ENCODE data around the gene COL27A1.

COL27A1 gene

DNA sequence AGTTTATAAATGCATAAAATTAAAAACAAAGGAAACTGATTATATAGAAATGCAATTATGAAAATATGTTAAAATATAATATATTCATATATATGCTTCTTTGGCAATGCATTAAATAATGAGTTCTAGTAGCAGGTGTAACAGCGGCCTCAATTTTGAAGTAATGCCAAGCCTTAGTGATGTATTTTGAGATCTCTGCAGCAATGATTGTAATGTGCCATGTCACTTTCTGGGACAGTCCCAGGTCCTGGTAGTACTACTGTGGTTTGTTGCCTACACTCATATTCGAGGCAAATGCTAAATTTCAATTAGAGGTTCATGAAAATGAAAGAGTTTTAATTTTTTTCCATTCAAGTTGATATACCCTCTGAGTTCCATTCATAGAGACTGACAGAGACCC, 91.7 kb downstream of the COL27A1 start:
- H2AFZ ChIP-seq (ENCODE audit: low read depth, low read length) = no peak overlapping the region
- TF ChIP-seq, protein P1, sequence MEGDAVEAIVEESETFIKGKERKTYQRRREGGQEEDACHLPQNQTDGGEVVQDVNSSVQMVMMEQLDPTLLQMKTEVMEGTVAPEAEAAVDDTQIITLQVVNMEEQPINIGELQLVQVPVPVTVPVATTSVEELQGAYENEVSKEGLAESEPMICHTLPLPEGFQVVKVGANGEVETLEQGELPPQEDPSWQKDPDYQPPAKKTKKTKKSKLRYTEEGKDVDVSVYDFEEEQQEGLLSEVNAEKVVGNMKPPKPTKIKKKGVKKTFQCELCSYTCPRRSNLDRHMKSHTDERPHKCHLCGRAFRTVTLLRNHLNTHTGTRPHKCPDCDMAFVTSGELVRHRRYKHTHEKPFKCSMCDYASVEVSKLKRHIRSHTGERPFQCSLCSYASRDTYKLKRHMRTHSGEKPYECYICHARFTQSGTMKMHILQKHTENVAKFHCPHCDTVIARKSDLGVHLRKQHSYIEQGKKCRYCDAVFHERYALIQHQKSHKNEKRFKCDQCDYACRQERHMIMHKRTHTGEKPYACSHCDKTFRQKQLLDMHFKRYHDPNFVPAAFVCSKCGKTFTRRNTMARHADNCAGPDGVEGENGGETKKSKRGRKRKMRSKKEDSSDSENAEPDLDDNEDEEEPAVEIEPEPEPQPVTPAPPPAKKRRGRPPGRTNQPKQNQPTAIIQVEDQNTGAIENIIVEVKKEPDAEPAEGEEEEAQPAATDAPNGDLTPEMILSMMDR (IDR thresholded peaks at IDR 0.05; ENCODE audit: borderline replicate concordance, extremely low read depth, low read length, poor library complexity, severe bottlenecking) = no peak
- TF ChIP-seq EZH2 (IDR thresholded peaks at IDR 0.05; ENCODE audit: borderline replicate concordance, low read depth, low read length, severe bottlenecking) = no peak
- no peaks in the 10 kb centered on the region for H3K36me3 ChIP-seq (ENCODE audit: insufficient read depth, low read length)
- no peaks in the 10 kb centered on the region for H3K9me3 ChIP-seq (ENCODE audit: insufficient read depth, low read length, severe bottlenecking)
- H3K4me1 ChIP-seq (ENCODE audit: insufficient read depth, low read length) = no peaks in the 10 kb centered on the region
- H3K4me2 ChIP-seq (ENCODE audit: insufficient read depth, low read length) = no peak overlapping the region
- no peak for ATAC-seq (ENCODE audit: insufficient read depth, low read depth)
- H3K27ac ChIP-seq (ENCODE audit: low read length) = no peak overlapping the region
- H3K4me3 ChIP-seq (ENCODE audit: low read depth in 1 of 2, low read length in 2 of 2) = no peak overlapping the region
- no peaks in the 10 kb centered on the region for H3K27me3 ChIP-seq (ENCODE audit: insufficient read depth, low read length, poor library complexity)
- no peaks in the 10 kb centered on the region for H3K79me2 ChIP-seq (ENCODE audit: insufficient read depth, low read length)
- no peaks in the 10 kb centered on the region for H4K20me1 ChIP-seq (ENCODE audit: insufficient read depth, low read length)
- no peak overlapping the region for H3K9ac ChIP-seq (ENCODE audit: low read depth, low read length)
- DNase-seq = no peak

DNA sequence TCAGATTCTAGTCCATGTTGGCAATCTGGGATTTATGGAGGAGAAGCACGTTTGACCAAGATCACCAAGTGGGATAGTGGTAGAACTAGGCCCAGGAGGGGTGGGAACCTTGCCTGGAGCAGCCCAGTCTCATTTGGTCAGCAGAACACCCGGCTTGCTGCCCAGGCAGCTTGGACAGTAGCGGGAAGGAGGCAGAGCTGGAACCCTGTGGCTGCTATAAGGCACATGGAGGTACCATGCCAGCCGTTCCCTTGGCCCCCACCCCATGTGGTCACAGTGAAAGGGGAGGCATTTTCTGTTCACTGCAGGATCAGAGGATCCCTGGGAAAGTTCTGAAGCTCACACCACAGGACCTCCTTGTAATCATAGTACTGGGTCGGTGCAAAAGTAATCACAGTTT, 92.2 kb downstream of the COL27A1 start:
- Histone ChIP-seq H4K20me1 (ENCODE audit: insufficient read depth, low read length) (no peaks in the 10 kb centered on the region), H3K4me2 (ENCODE audit: insufficient read depth, low read length) (no peak overlapping the region), H3K9me3 (ENCODE audit: insufficient read depth, low read length, severe bottlenecking) (no peaks in the 10 kb centered on the region), H3K79me2 (ENCODE audit: insufficient read depth, low read length) (no peaks in the 10 kb centered on the region), H3K27me3 (ENCODE audit: insufficient read depth, low read length, poor library complexity) (no peaks in the 10 kb centered on the region), H2AFZ (ENCODE audit: low read depth, low read length) (no peak overlapping the region), H3K9ac (ENCODE audit: low read depth, low read length) (no peak overlapping the region), H3K4me1 (ENCODE audit: insufficient read depth, low read length) (no peaks in the 10 kb centered on the region), H3K36me3 (ENCODE audit: insufficient read depth, low read length) (no peaks in the 10 kb centered on the region), H3K4me3 (ENCODE audit: low read depth in 1 of 2, low read length in 2 of 2) (no peak overlapping the region), H3K27ac (ENCODE audit: low read length) (no peak overlapping the region)
- DNase-seq (no peak), ATAC-seq (ENCODE audit: insufficient read depth, low read depth) (no peak)
- TF ChIP-seq, protein P1 (IDR thresholded peaks at IDR 0.05; ENCODE audit: borderline replicate concordance, extremely low read depth, low read length, poor library complexity, severe bottlenecking) = no peak
- TF ChIP-seq EZH2 (IDR thresholded peaks at IDR 0.05; ENCODE audit: borderline replicate concordance, low read depth, low read length, severe bottlenecking) = no peak

DNA sequence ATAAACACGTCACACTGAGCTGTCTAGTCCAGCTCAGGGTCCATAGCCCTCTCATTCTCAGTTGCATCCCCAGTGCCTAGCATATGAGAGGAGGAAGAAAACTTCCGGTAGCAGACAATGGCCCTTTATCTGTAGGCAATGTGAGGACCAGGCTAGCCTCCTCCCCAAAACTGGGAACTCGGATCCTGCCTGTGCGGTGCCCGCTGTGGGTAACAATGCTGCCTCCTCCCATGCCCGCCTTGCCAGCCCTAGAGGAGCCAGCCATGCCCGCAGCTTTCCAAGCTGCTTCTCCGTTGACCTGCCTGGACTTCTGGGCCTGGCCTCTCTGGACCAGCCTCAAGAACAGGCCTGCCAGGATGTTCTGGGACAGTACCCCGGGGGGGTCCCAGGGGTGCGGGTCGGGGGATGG, 93.0 kb downstream of the COL27A1 start:
- Histone ChIP-seq H3K9me3 (ENCODE audit: insufficient read depth, low read length, severe bottlenecking) (no peaks in the 10 kb centered on the region), H3K4me3 (ENCODE audit: low read depth in 1 of 2, low read length in 2 of 2) (no peak overlapping the region), H3K27me3 (ENCODE audit: insufficient read depth, low read length, poor library complexity) (no peaks in the 10 kb centered on the region), H3K4me1 (ENCODE audit: insufficient read depth, low read length) (no peaks in the 10 kb centered on the region), H4K20me1 (ENCODE audit: insufficient read depth, low read length) (no peaks in the 10 kb centered on the region), H3K36me3 (ENCODE audit: insufficient read depth, low read length) (no peaks in the 10 kb centered on the region), H3K27ac (ENCODE audit: low read length) (no peak overlapping the region), H3K9ac (ENCODE audit: low read depth, low read length) (no peak overlapping the region), H3K79me2 (ENCODE audit: insufficient read depth, low read length) (no peaks in the 10 kb centered on the region), H3K4me2 (ENCODE audit: insufficient read depth, low read length) (no peak overlapping the region), H2AFZ (ENCODE audit: low read depth, low read length) (no peak overlapping the region)
- no peak for TF ChIP-seq EZH2 (IDR thresholded peaks at IDR 0.05; ENCODE audit: borderline replicate concordance, low read depth, low read length, severe bottlenecking)
- ATAC-seq (ENCODE audit: insufficient read depth, low read depth) (no peak), DNase-seq (no peak)

DNA sequence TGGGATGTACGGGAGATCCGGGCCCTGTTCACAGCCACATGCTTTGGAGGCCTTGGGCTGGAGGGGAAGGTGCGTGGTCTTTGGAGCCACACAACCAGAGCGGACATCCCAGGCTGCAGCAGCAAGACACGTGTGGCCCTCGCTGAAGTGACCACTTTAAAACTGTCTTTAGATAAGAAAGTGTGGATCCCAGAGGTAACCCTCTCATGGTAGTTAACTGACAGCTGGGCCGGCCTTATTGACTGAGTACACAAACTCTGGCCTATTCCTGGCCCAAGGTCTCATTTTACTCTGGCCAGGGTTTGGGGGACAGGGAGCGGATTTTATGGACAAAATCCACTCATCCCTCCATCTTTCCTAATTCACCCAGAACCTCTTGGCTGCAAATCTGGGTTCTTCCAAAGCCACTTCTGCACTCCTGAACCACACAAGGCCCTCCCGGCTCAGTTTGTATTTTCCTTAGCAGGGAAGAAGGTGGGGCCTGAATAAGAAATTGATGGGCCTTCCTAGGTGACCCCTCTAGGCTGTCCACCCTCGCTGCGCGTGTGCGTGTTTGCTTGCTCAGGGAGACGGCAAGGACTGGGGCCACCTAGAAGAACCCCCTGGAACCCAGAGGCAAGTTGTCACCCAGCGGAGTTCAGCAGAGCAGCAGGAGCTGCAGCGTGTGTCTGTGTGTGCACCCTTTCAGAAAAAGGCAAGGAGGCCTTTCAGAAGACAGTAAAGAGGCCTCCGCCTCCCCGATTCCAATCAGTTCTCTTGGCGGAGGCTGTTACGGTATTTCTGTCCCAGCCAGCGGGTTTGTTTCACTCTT, 94.3 kb downstream of the COL27A1 start:
- Histone ChIP-seq H3K36me3 (ENCODE audit: insufficient read depth, low read length) (no peaks in the 10 kb centered on the region), H3K9me3 (ENCODE audit: insufficient read depth, low read length, severe bottlenecking) (no peaks in the 10 kb centered on the region), H4K20me1 (ENCODE audit: insufficient read depth, low read length) (no peaks in the 10 kb centered on the region), H3K27ac (ENCODE audit: low read length) (no peak overlapping the region), H2AFZ (ENCODE audit: low read depth, low read length) (no peak overlapping the region), H3K79me2 (ENCODE audit: insufficient read depth, low read length) (no peaks in the 10 kb centered on the region), H3K4me2 (ENCODE audit: insufficient read depth, low read length) (no peak overlapping the region), H3K4me3 (ENCODE audit: low read depth in 1 of 2, low read length in 2 of 2) (no peak overlapping the region), H3K27me3 (ENCODE audit: insufficient read depth, low read length, poor library complexity) (no peaks in the 10 kb centered on the region), H3K9ac (ENCODE audit: low read depth, low read length) (no peak overlapping the region), H3K4me1 (ENCODE audit: insufficient read depth, low read length) (no peaks in the 10 kb centered on the region)
- TF ChIP-seq EZH2 (IDR thresholded peaks at IDR 0.05; ENCODE audit: borderline replicate concordance, low read depth, low read length, severe bottlenecking) = no peak
- TF ChIP-seq, protein P1 (IDR thresholded peaks at IDR 0.05; ENCODE audit: borderline replicate concordance, extremely low read depth, low read length, poor library complexity, severe bottlenecking) = no peak
- DNase-seq (no peak), ATAC-seq (ENCODE audit: insufficient read depth, low read depth) (no peak)
